AG09319 (cell line): ENCODE data around the gene CDKAL1.

Experiments used
- DNase-seq: peaks from one replicate; pipeline ENCODE4 v3.0.0-alpha.2; 2010; ENCODE audit warnings: low read depth; ENCODE audit errors: extremely low read depth
- CTCF ChIP-seq: IDR thresholded peaks from 2 replicates; pipeline ENCODE4 v1.5.1; 2011; ENCODE audit warnings: low read depth, mild to moderate bottlenecking, inconsistent platforms, low read length, moderate library complexity

CDKAL1 gene

GRCh38 chr6:20704325-20705025, 170.2 kb downstream of the CDKAL1 start:
- DNase-seq: no peak
- TF ChIP-seq CTCF: no peak

GRCh38 chr6:20705741-20706140, 171.5 kb downstream of the CDKAL1 start:
- DNase-seq: no peak
- TF ChIP-seq CTCF: no peak

- no peak for DNase-seq
- no peak for TF ChIP-seq CTCF
Observed at GRCh38 chr6:20706238-20706938, 172.1 kb downstream of the CDKAL1 start.

- DNase-seq: no peak
- TF ChIP-seq CTCF: no peak
Observed at GRCh38 chr6:20706939-20707485, 172.8 kb downstream of the CDKAL1 start.

GRCh38 chr6:20707870-20708269, 173.6 kb downstream of the CDKAL1 start:
- DNase-seq: no peak
- no peak for TF ChIP-seq CTCF

GRCh38 chr6:20708367-20709124, 174.3 kb downstream of the CDKAL1 start:
- no peak for TF ChIP-seq CTCF
- DNase-seq: no peak
